Mucosa of gallbladder (tissue), 1 donor: ENCODE results near the gene MRPS22. TPM values are rescaled to one million over a fixed set of nuclear protein-coding genes. Genes with fewer than 3 reads are reported as not detected.
"Not testable (repeated sequence)": the region's sequence is repeated elsewhere in the genome, so short reads cannot be mapped to it uniquely, and the experiment has no call there.

Experiments
- DNase-seq: peaks from one replicate; pipeline ENCODE4 v3.0.0-alpha.2; 2020; ENCODE audit warnings: low spot score
- total RNA-seq: library from RNA; stranded (reverse); gene quantifications from one replicate; pipeline ENCODE4 v1.2.1, GENCODE V29; 2021
- donor health status: DM: no; HTN: no; CAD: no.

MRPS22 gene
- total RNA-seq, 1 donor from 2014 or later, result 27.4 TPM

GRCh38 chr3:139394116-139394515 is 50.3 kb downstream of the MRPS22 start:
- DNase-seq, result no peak

GRCh38 chr3:139396707-139397106 is 52.9 kb downstream of the MRPS22 start:
- DNase-seq, result no peak

GRCh38 chr3:139401155-139401554 is 57.3 kb downstream of the MRPS22 start:
- DNase-seq, result not testable (repeated sequence)

Other genes with a start within 250 kb of the MRPS22 start
- 138 TPM for gene COPB2, start 45.6 kb downstream of the MRPS22 start, total RNA-seq
- gene RBP2, start 132.5 kb downstream of the MRPS22 start, total RNA-seq, result 12.2 TPM
- gene RBP1, start 195.7 kb downstream of the MRPS22 start, total RNA-seq, result 279 TPM